WTC11 (cell line): Measurements from ENCODE around the gene FHAD1. TPM values are rescaled to one million over a fixed set of nuclear protein-coding genes. Genes with fewer than 3 reads are reported as not detected.

Experiments
- ATAC-seq: fragments of 200-7000 bp; cut with Tn5 transposase; 2 replicates; pipeline ENCODE4 v1.10.0; 2021; ENCODE audit warnings: mild to moderate bottlenecking, moderate library complexity
- CTCF ChIA-PET: fragments of 300-600 bp; sonication (Branson Sonifier 250); formaldehyde crosslinking; loops from one replicate; lab custom pipeline; 2021; ENCODE audit warnings: antibody characterized with exemption; lab: Charles Lee
- POLR2A ChIA-PET: fragments of 350-600 bp; sonication (Branson Sonifier 250); formaldehyde crosslinking; loops from one replicate; lab custom pipeline; 2021; ENCODE audit warnings: antibody characterized with exemption; lab: Charles Lee
- DNase-seq: peaks from one replicate; pipeline ENCODE4 v3.0.0; 2021; ENCODE audit warnings: low spot score
- H3K27ac Mint-ChIP-seq: 2 replicates; pipeline ENCODE4 v1.8.0; 2021; ENCODE audit warnings: mixed read lengths
- H3K27me3 Mint-ChIP-seq: 2 replicates; pipeline ENCODE4 v1.8.0; 2021; ENCODE audit warnings: low read depth, mild to moderate bottlenecking, moderate library complexity, mixed read lengths
- H3K36me3 Mint-ChIP-seq: 2 replicates; pipeline ENCODE4 v1.8.0; 2021; ENCODE audit warnings: mixed read lengths
- H3K4me1 Mint-ChIP-seq: 2 replicates; pipeline ENCODE4 v1.8.0; 2022; ENCODE audit warnings: mixed read lengths
- H3K4me3 Mint-ChIP-seq: 2 replicates; pipeline ENCODE4 v1.8.0; 2021; ENCODE audit warnings: mild to moderate bottlenecking, moderate library complexity, mixed read lengths
- H3K9me3 Mint-ChIP-seq: 2 replicates; pipeline ENCODE4 v1.8.0; 2021; ENCODE audit warnings: mixed read lengths
- ELF4 ChIP-seq: sonication (generic); formaldehyde crosslinking; IDR thresholded peaks from 2 replicates; pipeline ENCODE4 v1.8.1; 2022; ENCODE audit warnings: low read depth, mild to moderate bottlenecking, moderate library complexity, missing genetic modification reagents
- FOXK1 ChIP-seq: sonication (generic); formaldehyde crosslinking; IDR thresholded peaks from 2 replicates; pipeline ENCODE4 v1.8.0; 2022; ENCODE audit warnings: mild to moderate bottlenecking, moderate library complexity, missing genetic modification reagents
- HMGA2 ChIP-seq: fragments of 250-450 bp; sonication (Bioruptor Pico); IDR thresholded peaks from 2 replicates; pipeline ENCODE4 v1.4.0; 2021; ENCODE audit warnings: mild to moderate bottlenecking, moderate library complexity
- KAT7 ChIP-seq: sonication (generic); formaldehyde crosslinking; IDR thresholded peaks from 2 replicates; pipeline ENCODE4 v1.8.1; 2023; ENCODE audit warnings: missing genetic modification reagents, mild to moderate bottlenecking, borderline replicate concordance
- MXD4 ChIP-seq: fragments of 250-450 bp; sonication (Bioruptor Pico); IDR thresholded peaks from 2 replicates; pipeline ENCODE4 v1.8.0; 2021; ENCODE audit warnings: mild to moderate bottlenecking, moderate library complexity, borderline replicate concordance
- SMAD4 ChIP-seq: sonication (generic); formaldehyde crosslinking; IDR thresholded peaks from 2 replicates; pipeline ENCODE4 v1.8.0; 2022; ENCODE audit warnings: mild to moderate bottlenecking, missing genetic modification reagents
- SP1 ChIP-seq: sonication (generic); formaldehyde crosslinking; conservative IDR thresholded peaks from 2 replicates; pipeline ENCODE4 v1.8.1; 2022; ENCODE audit warnings: missing genetic modification reagents
- TEAD1 ChIP-seq: sonication (generic); formaldehyde crosslinking; IDR thresholded peaks from 2 replicates; pipeline ENCODE4 v1.8.0; 2022; ENCODE audit warnings: mild to moderate bottlenecking, missing genetic modification reagents
- TP53 ChIP-seq: sonication (generic); formaldehyde crosslinking; IDR thresholded peaks from 2 replicates; pipeline ENCODE4 v1.8.1; 2023; ENCODE audit warnings: mild to moderate bottlenecking, missing genetic modification reagents
- ZNF219 ChIP-seq: sonication (generic); formaldehyde crosslinking; IDR thresholded peaks from 2 replicates; pipeline ENCODE4 v1.8.0; 2023; ENCODE audit warnings: missing genetic modification reagents, mild to moderate bottlenecking, borderline replicate concordance
- ZNF423 ChIP-seq: fragments of 250-450 bp; sonication (Bioruptor Pico); IDR thresholded peaks from 2 replicates; pipeline ENCODE4 v2.1.2; 2022; ENCODE audit warnings: mild to moderate bottlenecking, moderate library complexity
- total RNA-seq: library from RNA; stranded (reverse); gene quantifications from 3 replicates; pipeline ENCODE4 v1.2.3, GENCODE V29; 2021
- TF ChIP-seq, protein P1 (sequence below): sonication (generic); formaldehyde crosslinking; IDR thresholded peaks from 2 replicates; pipeline ENCODE4 v1.8.0; 2022; ENCODE audit warnings: missing genetic modification reagents
- TF ChIP-seq, protein P2 (sequence below): sonication (generic); formaldehyde crosslinking; conservative IDR thresholded peaks from 2 replicates; pipeline ENCODE4 v1.8.1; 2022; ENCODE audit warnings: mild to moderate bottlenecking, missing genetic modification reagents
- TF ChIP-seq, protein P3 (sequence below): sonication (generic); formaldehyde crosslinking; IDR thresholded peaks from 2 replicates; pipeline ENCODE4 v1.8.1; 2023; ENCODE audit warnings: mild to moderate bottlenecking, missing genetic modification reagents
- TF ChIP-seq, protein P4 (sequence below): sonication (generic); formaldehyde crosslinking; IDR thresholded peaks from 2 replicates; pipeline ENCODE4 v1.8.1; 2022; ENCODE audit warnings: low read depth, mild to moderate bottlenecking, moderate library complexity, missing genetic modification reagents, borderline replicate concordance
- TF ChIP-seq, protein P5 (sequence below): fragments of 250-450 bp; sonication (Bioruptor Pico); IDR thresholded peaks from 2 replicates; pipeline ENCODE4 v1.8.0; 2021; ENCODE audit warnings: mild to moderate bottlenecking

FHAD1 gene
- total RNA-seq, 1 experiment from 2014 or later, result 3.0 TPM

DNA sequence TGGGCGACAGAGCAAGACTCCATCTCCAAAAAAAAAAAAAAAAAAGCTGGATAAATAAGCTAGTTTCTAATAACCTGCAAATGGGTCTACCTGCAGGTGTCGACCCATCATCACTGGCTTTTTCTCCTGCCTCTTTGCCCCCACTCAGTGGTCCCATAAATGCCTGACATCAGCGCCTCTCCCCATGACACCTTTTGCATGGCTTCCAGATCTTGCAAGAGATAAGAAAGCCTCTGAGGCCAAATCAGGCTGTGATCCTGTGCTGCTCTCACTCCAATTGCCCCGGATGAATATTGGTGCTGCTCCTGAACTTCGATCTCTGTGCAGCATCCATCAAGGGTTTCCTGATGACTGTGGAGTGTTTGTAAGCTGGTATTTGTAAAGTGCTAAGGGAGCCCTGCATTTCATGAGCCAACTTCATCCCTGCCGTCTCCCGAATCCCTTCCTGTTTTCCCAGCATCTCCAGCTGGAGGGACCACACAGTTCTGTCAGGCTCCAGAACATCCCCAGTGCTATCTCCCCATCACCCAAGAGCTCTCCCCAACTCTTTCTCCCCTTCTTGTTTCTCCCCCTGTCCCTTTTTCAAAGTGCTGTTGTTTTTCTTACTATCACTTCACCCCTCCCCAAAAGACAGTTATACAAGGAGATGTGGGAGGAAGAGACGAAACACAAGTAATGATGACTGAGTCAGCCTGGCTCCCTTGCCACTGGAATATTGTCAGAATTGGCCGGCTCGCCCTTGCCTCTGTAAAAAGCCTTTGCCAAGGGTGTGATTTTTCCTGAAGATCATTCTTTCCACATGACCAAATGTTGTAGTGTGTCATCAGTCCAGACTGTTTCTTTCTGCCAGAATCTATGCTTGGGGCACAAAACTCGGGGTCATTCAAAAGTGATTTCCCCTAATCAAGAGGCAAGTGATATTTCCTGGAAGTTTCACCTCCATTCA, 159.9 kb downstream of the FHAD1 start:
- H3K4me1 Mint-ChIP-seq, result peaks cover 17% of the 10 kb centered on the region
- no peak for ATAC-seq
- H3K4me3 Mint-ChIP-seq, result no peak overlapping the region
- ChIA-PET CTCF (interaction anchor here (0.9 to 1.3 kb wide), 2 partner anchors 17 to 20 kb away, joined by 3 read pairs; no protein-coding TSS in a partner anchor), POLR2A (no interaction called here)
- no peaks in the 10 kb centered on the region for H3K9me3 Mint-ChIP-seq
- no peak for DNase-seq
- H3K27me3 Mint-ChIP-seq, result peaks cover 43% of the 10 kb centered on the region
- H3K27ac Mint-ChIP-seq, result no peak overlapping the region
- TF ChIP-seq TEAD1, result no peak
- H3K36me3 Mint-ChIP-seq, result no peaks in the 10 kb centered on the region

DNA sequence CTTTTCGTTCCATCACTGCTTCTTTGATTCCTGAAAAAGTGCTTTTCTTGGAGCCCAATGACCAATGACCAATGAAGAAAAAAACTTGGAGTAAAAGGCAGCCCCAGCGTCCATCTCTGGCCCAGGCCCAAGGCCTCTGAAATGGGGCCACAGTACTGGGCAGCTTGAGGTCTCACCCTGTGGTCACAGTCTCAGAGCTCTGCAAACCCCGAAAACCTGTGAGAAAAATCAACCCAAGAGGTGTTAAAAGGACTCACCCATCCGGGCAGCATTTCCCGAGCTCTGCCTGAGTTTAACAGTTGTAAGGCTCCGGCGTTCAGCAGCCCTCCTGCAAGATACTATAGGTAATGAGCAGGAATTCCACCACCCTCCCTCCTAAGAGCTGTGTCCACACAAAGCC, 160.6 kb downstream of the FHAD1 start:
- DNase-seq (no peak), ATAC-seq (no peak)
- POLR2A ChIA-PET, result no interaction called here
- no peak overlapping the region for H3K4me3 Mint-ChIP-seq
- H3K27me3 Mint-ChIP-seq, result peaks cover 47% of the 10 kb centered on the region
- peaks cover 21% of the 10 kb centered on the region for H3K4me1 Mint-ChIP-seq
- no peaks in the 10 kb centered on the region for H3K36me3 Mint-ChIP-seq
- H3K27ac Mint-ChIP-seq, result no peak overlapping the region
- H3K9me3 Mint-ChIP-seq, result no peaks in the 10 kb centered on the region
- CTCF ChIA-PET, result interaction anchor here (1.3 kb wide), 1 partner anchor 17 kb away, joined by 3 read pairs; no protein-coding TSS in a partner anchor
- no peak for TF ChIP-seq HMGA2
- TF ChIP-seq FOXK1 (CRISPR knock-in tag), result no peak
- TF ChIP-seq, all 79 proteins: peak for 0

DNA sequence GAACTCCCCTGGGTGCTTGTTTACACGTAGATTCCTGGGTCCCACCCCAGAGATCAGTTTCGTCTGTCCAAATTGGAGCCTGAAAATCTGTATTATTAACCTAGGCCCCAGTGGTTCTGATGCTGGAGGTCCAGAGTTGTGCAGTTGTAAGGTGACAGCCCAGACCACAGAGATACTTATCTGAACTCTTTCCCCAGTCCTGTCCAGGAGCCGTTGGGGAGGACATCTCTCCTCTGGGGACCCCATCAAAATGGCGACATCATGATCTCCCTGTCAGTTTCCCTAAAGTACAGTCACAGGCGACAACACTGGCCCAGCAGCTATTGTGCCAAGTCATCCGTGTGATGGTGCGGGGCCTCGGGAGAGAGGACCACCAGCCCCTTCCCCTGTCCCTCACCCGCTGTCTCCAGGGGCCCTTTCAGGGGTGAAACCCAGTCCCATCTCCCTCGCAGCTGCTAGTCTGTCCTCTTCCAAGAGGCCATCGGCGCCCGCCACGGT, 161.9 kb downstream of the FHAD1 start:
- no peak overlapping the region for H3K27ac Mint-ChIP-seq
- DNase-seq, result no peak
- no peaks in the 10 kb centered on the region for H3K9me3 Mint-ChIP-seq
- peak overlapping the region; percentile 80 for H3K4me3 Mint-ChIP-seq
- H3K4me1 Mint-ChIP-seq, result peaks cover 21% of the 10 kb centered on the region
- ATAC-seq, result no peak
- H3K36me3 Mint-ChIP-seq, result no peaks in the 10 kb centered on the region
- H3K27me3 Mint-ChIP-seq, result peaks cover 47% of the 10 kb centered on the region
- ChIA-PET POLR2A (no interaction called here), CTCF (interaction anchor here (0.9 to 1.0 kb wide), 2 partner anchors 19 to 24 kb away, joined by 3 to 7 read pairs; no protein-coding TSS in a partner anchor)
- TF ChIP-seq ZNF423, result no peak
- no peak for TF ChIP-seq TEAD1
- TF ChIP-seq TP53 (CRISPR knock-in tag), result no peak
- TF ChIP-seq ZNF219, result no peak
- TF ChIP-seq, protein P1, sequence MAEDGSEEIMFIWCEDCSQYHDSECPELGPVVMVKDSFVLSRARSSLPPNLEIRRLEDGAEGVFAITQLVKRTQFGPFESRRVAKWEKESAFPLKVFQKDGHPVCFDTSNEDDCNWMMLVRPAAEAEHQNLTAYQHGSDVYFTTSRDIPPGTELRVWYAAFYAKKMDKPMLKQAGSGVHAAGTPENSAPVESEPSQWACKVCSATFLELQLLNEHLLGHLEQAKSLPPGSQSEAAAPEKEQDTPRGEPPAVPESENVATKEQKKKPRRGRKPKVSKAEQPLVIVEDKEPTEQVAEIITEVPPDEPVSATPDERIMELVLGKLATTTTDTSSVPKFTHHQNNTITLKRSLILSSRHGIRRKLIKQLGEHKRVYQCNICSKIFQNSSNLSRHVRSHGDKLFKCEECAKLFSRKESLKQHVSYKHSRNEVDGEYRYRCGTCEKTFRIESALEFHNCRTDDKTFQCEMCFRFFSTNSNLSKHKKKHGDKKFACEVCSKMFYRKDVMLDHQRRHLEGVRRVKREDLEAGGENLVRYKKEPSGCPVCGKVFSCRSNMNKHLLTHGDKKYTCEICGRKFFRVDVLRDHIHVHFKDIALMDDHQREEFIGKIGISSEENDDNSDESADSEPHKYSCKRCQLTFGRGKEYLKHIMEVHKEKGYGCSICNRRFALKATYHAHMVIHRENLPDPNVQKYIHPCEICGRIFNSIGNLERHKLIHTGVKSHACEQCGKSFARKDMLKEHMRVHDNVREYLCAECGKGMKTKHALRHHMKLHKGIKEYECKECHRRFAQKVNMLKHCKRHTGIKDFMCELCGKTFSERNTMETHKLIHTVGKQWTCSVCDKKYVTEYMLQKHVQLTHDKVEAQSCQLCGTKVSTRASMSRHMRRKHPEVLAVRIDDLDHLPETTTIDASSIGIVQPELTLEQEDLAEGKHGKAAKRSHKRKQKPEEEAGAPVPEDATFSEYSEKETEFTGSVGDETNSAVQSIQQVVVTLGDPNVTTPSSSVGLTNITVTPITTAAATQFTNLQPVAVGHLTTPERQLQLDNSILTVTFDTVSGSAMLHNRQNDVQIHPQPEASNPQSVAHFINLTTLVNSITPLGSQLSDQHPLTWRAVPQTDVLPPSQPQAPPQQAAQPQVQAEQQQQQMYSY (CRISPR knock-in tag), result no peak
- TF ChIP-seq, protein P2, sequence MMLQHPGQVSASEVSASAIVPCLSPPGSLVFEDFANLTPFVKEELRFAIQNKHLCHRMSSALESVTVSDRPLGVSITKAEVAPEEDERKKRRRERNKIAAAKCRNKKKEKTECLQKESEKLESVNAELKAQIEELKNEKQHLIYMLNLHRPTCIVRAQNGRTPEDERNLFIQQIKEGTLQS (CRISPR knock-in tag), result no peak
- TF ChIP-seq, protein P3, sequence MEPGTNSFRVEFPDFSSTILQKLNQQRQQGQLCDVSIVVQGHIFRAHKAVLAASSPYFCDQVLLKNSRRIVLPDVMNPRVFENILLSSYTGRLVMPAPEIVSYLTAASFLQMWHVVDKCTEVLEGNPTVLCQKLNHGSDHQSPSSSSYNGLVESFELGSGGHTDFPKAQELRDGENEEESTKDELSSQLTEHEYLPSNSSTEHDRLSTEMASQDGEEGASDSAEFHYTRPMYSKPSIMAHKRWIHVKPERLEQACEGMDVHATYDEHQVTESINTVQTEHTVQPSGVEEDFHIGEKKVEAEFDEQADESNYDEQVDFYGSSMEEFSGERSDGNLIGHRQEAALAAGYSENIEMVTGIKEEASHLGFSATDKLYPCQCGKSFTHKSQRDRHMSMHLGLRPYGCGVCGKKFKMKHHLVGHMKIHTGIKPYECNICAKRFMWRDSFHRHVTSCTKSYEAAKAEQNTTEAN, result 0 out of 2 replicates have a peak, but pooled peaks have one; percentile 34

DNA sequence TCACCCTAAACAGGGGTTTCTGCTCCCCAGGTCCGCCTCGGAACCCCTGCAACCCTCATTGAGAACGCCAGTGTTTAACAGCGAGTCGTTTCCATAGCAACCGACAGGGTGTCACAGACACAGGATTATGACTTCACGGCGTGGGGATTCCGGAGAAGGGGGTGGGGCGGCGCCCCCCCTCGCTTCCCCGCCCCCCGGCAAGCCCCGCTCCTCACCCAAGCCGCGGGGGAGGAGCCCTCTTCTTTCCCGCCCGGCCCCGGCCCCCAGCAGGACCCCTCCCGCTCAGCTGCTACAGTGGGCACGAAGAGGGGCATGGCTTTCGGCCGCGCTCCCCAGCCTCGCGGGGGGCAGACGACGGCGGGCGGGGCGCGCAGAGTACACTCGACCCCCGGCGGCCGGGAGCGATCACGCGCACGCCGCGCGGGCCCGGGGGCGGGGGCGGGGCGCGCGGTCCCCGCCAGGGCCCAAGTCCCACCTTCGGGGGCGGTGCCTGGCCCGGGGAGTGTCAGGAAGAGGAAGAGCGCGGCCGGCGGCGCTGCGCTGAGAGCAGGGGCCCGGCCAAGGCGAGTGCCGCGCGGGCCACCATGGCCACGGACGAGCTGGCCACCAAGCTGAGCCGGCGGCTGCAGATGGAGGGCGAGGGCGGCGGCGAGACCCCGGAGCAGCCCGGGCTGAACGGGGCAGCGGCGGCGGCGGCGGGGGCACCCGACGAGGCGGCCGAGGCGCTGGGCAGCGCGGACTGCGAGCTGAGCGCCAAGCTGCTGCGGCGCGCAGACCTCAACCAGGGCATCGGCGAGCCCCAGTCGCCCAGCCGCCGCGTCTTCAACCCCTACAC, 162.6 kb downstream of the FHAD1 start, which contains the start of gene EFHD2:
EFHD2 (plus strand) TSS at position 501 of the 835 bp plus-strand sequence; CDS start at position 585, 84 bp downstream.
- POLR2A ChIA-PET, result no interaction called here
- H3K4me1 Mint-ChIP-seq, result peaks cover 24% of the 10 kb centered on the region
- ATAC-seq, result peak; percentile 88
- H3K27ac Mint-ChIP-seq, result no peak within 1 kb of the TSS
- H3K27me3 Mint-ChIP-seq, result peaks cover 47% of the 10 kb centered on the region
- CTCF ChIA-PET, result interaction anchor here (0.6 to 1.3 kb wide), 8 partner anchors 10 to 92 kb away, joined by 3 to 21 read pairs (median 4); no protein-coding TSS in a partner anchor
- DNase-seq, result peak; percentile 77
- no peaks in the 10 kb centered on the region for H3K36me3 Mint-ChIP-seq
- H3K4me3 Mint-ChIP-seq, result peak within 1 kb of the TSS; percentile 80
- no peaks in the 10 kb centered on the region for H3K9me3 Mint-ChIP-seq
- TF ChIP-seq, protein P4, sequence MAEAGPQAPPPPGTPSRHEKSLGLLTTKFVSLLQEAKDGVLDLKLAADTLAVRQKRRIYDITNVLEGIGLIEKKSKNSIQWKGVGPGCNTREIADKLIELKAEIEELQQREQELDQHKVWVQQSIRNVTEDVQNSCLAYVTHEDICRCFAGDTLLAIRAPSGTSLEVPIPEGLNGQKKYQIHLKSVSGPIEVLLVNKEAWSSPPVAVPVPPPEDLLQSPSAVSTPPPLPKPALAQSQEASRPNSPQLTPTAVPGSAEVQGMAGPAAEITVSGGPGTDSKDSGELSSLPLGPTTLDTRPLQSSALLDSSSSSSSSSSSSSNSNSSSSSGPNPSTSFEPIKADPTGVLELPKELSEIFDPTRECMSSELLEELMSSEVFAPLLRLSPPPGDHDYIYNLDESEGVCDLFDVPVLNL (CRISPR knock-in tag), result no peak
- TF ChIP-seq MXD4 (no peak), SP1 (CRISPR knock-in tag) (peak; percentile 74), ZNF219 (no peak), SMAD4 (CRISPR knock-in tag) (no peak), ELF4 (CRISPR knock-in tag) (0 out of 2 replicates have a peak, but pooled peaks have one; percentile 27), KAT7 (CRISPR knock-in tag) (peak; percentile 19; the same call in 1 of the 2 replicates)
- TF ChIP-seq, protein P5, sequence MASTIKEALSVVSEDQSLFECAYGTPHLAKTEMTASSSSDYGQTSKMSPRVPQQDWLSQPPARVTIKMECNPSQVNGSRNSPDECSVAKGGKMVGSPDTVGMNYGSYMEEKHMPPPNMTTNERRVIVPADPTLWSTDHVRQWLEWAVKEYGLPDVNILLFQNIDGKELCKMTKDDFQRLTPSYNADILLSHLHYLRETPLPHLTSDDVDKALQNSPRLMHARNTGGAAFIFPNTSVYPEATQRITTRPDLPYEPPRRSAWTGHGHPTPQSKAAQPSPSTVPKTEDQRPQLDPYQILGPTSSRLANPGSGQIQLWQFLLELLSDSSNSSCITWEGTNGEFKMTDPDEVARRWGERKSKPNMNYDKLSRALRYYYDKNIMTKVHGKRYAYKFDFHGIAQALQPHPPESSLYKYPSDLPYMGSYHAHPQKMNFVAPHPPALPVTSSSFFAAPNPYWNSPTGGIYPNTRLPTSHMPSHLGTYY, result no peak
